ENCODE results near the gene SDK1.
"Not testable (repeated sequence)": the region's sequence is repeated elsewhere in the genome, so short reads cannot be mapped to it uniquely, and the experiment has no call there.

SDK1 gene

GRCh38 chr7:4246536-4246935 lies 945.5 kb downstream of the SDK1 start:
- DNase-seq (ENCODE audit: low read depth) = no peak

GRCh38 chr7:4247106-4247876 lies 946.2 kb downstream of the SDK1 start:
- DNase-seq (ENCODE audit: low read depth) = no peak

- no peak for DNase-seq (ENCODE audit: low read depth)
Measured at GRCh38 chr7:4248295-4248694, 947.2 kb downstream of the SDK1 start.

GRCh38 chr7:4249241-4249640 lies 948.2 kb downstream of the SDK1 start:
- no peak for DNase-seq (ENCODE audit: low read depth)

GRCh38 chr7:4255336-4255735 lies 954.3 kb downstream of the SDK1 start:
- DNase-seq (ENCODE audit: low read depth) = no peak

GRCh38 chr7:4256286-4256685 lies 955.2 kb downstream of the SDK1 start:
- no peak for DNase-seq (ENCODE audit: low read depth)

GRCh38 chr7:4257146-4258111 lies 956.4 kb downstream of the SDK1 start:
- no peak for DNase-seq (ENCODE audit: low read depth)

- not testable (repeated sequence) for DNase-seq (ENCODE audit: low read depth)
Measured at GRCh38 chr7:4260116-4260515, 959.1 kb downstream of the SDK1 start.

- DNase-seq (ENCODE audit: low read depth) = no peak
Measured at GRCh38 chr7:4260867-4261600, 960.0 kb downstream of the SDK1 start.

GRCh38 chr7:4261601-4261960 lies 960.5 kb downstream of the SDK1 start:
- no peak for DNase-seq (ENCODE audit: low read depth)

GRCh38 chr7:4264206-4264605 lies 963.2 kb downstream of the SDK1 start:
- DNase-seq (ENCODE audit: low read depth) = not testable (repeated sequence)

- no peak for DNase-seq (ENCODE audit: low read depth)
Measured at GRCh38 chr7:4265066-4265465, 964.0 kb downstream of the SDK1 start.

GRCh38 chr7:4265676-4266075 lies 964.6 kb downstream of the SDK1 start:
- no peak for DNase-seq (ENCODE audit: low read depth)

- no peak for DNase-seq (ENCODE audit: low read depth)
Measured at GRCh38 chr7:4266270-4267040, 965.4 kb downstream of the SDK1 start.

GRCh38 chr7:4267341-4268039 lies 966.4 kb downstream of the SDK1 start:
- DNase-seq (ENCODE audit: low read depth) = no peak

- no peak for DNase-seq (ENCODE audit: low read depth)
Measured at GRCh38 chr7:4268040-4268965, 967.3 kb downstream of the SDK1 start.

- no peak for DNase-seq (ENCODE audit: low read depth)
Measured at GRCh38 chr7:4269086-4269485, 968.0 kb downstream of the SDK1 start.

GRCh38 chr7:4269746-4270145 lies 968.7 kb downstream of the SDK1 start:
- DNase-seq (ENCODE audit: low read depth) = no peak

GRCh38 chr7:4270268-4270667 lies 969.2 kb downstream of the SDK1 start:
- no peak for DNase-seq (ENCODE audit: low read depth)
